Omental fat pad (tissue), 4 donors: Measurements from ENCODE around the gene MRRF. TPM values are rescaled to one million over a fixed set of nuclear protein-coding genes. Genes with fewer than 3 reads are reported as not detected.
"Not testable (repeated sequence)": the region's sequence is repeated elsewhere in the genome, so short reads cannot be mapped to it uniquely, and the experiment has no call there.

Experiments
- ATAC-seq: fragments of 150-250 bp; one replicate; pipeline ENCODE4 v1.9.1; 2016; ENCODE audit warnings: mild to moderate bottlenecking, moderate library complexity; ENCODE audit not compliant: low FRiP score
- DNase-seq: peaks from one replicate; pipeline ENCODE4 v3.0.0-alpha.2; 2019; ENCODE audit warnings: low spot score
- total RNA-seq, 4 donors: library from RNA; depleted of rRNA; stranded (reverse); fragments of >200 nt; gene quantifications; one replicate each; pipeline ENCODE4 v1.1.0, GENCODE V29; 2016
- TF ChIP-seq, protein P1 (sequence below), 3 donors: fragments of 450-650 bp; IDR thresholded peaks; one replicate each; pipeline ENCODE4 v1.5.1; 2016 to 2017; ENCODE audit warnings: antibody characterized with exemption in 3 of 3, mild to moderate bottlenecking in 3 of 3, moderate library complexity in 2 of 3

The MRRF gene
- total RNA-seq, 4 donors from 2014 or later: 31.2 to 44.6 (median 38.1) TPM

GRCh38 chr9:122355336-122355875 lies 90.7 kb downstream of the MRRF start:
- TF ChIP-seq, protein P1, sequence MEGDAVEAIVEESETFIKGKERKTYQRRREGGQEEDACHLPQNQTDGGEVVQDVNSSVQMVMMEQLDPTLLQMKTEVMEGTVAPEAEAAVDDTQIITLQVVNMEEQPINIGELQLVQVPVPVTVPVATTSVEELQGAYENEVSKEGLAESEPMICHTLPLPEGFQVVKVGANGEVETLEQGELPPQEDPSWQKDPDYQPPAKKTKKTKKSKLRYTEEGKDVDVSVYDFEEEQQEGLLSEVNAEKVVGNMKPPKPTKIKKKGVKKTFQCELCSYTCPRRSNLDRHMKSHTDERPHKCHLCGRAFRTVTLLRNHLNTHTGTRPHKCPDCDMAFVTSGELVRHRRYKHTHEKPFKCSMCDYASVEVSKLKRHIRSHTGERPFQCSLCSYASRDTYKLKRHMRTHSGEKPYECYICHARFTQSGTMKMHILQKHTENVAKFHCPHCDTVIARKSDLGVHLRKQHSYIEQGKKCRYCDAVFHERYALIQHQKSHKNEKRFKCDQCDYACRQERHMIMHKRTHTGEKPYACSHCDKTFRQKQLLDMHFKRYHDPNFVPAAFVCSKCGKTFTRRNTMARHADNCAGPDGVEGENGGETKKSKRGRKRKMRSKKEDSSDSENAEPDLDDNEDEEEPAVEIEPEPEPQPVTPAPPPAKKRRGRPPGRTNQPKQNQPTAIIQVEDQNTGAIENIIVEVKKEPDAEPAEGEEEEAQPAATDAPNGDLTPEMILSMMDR (IDR thresholded peaks at IDR 0.05): no peak
- no peak for DNase-seq
- ATAC-seq: no peak

- TF ChIP-seq, protein P1 (IDR thresholded peaks at IDR 0.05): no peak
- no peak for DNase-seq
- ATAC-seq: no peak
Measured at GRCh38 chr9:122356627-122357026, 91.9 kb downstream of the MRRF start.

DNA sequence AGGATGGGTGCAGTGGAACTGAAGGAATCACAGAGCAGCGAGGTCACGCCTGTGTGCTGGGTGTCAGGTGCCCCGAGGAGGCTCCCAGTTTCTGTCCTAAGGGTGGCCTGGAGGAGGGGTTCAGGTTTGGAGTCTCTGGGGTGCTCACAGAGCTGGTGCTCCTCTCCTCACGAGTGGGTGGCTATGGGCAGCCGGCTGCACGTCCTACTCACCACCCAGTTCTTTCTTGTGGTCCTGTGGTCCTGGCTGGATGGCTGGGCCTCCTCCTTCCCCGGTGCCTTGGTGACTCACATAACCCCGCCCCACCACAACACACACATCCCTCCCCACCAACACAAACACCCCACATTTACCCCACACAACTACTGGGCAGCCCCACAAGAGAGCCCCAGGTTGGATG lies 96.2 kb downstream of the MRRF start:
- no peak for ATAC-seq
- no peak for DNase-seq

DNA sequence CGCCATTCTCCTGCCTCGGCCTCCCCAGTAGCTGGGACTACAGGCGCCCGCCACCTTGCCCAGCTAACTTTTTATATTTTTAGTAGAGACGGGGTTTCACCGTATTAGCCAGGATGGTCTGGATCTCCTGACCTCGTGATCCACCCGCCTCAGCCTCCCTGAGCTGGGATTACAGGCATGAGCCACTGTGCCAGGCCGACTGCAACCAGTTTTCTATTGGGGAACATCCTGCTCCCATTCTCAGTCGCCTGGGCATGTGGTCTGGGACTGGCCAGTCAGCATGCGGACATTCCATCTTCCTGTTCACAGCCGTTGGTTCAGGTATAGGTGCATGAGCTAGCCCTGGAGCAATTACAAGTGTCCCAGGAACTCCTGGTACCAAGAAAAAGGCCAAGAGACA lies 98.4 kb downstream of the MRRF start:
- ATAC-seq, DNase-seq: not testable (repeated sequence)

More for the DNA sequence above, 96.2 kb downstream of the MRRF start:
- TF ChIP-seq, protein P1 (IDR thresholded peaks at IDR 0.05): no peak

DNA sequence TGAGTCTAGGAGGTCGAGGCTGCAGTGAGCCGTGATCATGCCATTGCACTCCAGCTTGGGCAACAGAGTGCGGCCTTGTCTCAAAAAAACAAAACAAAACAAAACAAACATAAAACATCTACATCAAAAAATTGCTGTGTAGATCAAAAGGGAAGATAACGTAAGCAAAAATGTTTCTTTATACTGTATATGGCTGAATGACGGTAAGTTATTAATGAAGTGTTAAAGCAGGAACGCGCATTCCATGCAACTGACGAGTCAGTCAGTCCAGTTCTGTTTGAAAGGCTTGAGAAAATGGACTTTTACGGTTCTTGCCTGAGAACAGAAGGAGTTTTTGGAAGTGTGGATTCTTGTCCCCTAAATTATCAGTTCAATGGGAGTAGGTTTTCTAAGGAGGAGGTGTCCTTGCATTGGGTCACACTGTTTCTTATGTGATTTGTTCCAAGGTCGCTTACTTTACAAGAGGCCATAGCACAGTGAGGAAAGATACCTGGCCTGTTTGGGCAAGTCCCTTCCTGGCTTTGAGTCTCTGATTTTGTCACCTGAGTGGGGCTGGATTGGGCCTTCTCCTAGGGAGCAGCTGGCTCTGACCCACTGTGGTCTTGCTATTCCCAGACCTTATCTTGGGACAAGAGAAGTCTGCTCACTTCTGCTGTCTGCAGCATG lies 99.6 kb downstream of the MRRF start:
- ATAC-seq (no peak), DNase-seq (no peak)
- TF ChIP-seq, protein P1 (IDR thresholded peaks at IDR 0.05): no peak

DNA sequence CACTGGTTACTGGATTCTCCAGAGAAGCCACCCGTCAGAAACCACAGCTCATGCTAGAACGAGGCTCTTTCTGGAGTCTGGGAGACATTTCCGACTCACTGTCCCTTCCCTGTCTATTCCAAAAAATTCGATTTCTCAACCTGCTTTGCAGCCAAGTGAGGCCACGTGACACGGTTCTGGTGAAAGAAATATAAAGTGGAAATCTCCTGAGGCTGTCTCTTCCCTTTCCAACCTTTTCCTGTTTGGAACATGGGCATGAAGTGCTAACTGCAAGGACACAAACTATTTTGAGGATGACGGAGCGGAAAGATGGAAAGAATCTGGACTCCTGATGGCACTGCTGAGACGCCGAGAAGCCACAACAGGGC lies 100.1 kb downstream of the MRRF start:
- TF ChIP-seq, protein P1 (IDR thresholded peaks at IDR 0.05): no peak
- DNase-seq: no peak
- no peak for ATAC-seq

DNA sequence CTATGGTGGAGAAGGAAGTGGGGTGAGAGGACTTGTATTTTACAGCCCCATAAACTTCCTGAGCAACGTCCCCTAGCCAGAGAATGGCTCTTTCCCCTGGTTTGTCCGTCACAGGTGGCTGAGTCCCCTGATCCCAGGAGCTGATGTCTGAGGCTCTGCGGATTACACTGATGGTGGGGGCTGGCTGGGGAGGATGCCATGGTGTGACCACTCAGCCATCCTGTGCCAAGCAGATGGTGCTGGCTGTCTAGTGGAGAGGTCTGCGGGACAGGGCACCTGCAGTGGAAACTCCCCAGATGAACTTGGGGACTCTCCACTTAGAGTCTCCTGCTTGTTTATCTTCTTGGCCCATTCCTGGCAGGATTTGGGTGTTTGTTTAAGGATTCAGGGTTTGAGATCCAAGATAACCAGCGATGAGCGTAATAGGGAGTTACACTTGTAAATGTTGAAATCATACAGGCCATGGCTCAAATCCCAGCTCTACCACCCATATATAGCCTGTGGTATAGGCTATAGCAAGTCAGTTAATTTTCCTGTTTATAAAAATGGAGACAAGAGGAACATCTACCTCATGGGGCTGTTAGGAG lies 101.5 kb downstream of the MRRF start:
- ATAC-seq (no peak), DNase-seq (no peak)
- TF ChIP-seq, protein P1 (IDR thresholded peaks at IDR 0.05): no peak
